Central memory CD8-positive, alpha-beta T cell (primary cell): ENCODE data around the gene MAN2B2.

Source experiments
- ATAC-seq: fragments of 150-1000 bp; cut with Tn5 transposase; replicated peaks from 2 replicates; pipeline ENCODE4 v1.10.0; 2022; ENCODE audit warnings: mild to moderate bottlenecking, moderate FRiP score, moderate number of reproducible peaks; ENCODE audit not compliant: poor library complexity, severe bottlenecking; ENCODE audit errors: extremely low read depth
- DNase-seq, 2 donors: peaks; one replicate each; pipeline ENCODE4 v3.0.0; 2021; ENCODE audit warnings: low spot score in 2 of 2
- H3K27ac Mint-ChIP-seq: one replicate; pipeline ENCODE4 v1.8.0; 2022; ENCODE audit warnings: low read depth, mild to moderate bottlenecking, moderate library complexity, mixed read lengths
- H3K27me3 Mint-ChIP-seq: one replicate; pipeline ENCODE4 v1.8.0; 2022; ENCODE audit warnings: mixed read lengths
- H3K36me3 Mint-ChIP-seq: one replicate; pipeline ENCODE4 v1.8.0; 2022; ENCODE audit warnings: mild to moderate bottlenecking, moderate library complexity, mixed read lengths; ENCODE audit not compliant: insufficient read depth
- H3K4me1 Mint-ChIP-seq: one replicate; pipeline ENCODE4 v1.8.0; 2022; ENCODE audit warnings: mixed read lengths
- H3K4me3 Mint-ChIP-seq: one replicate; pipeline ENCODE4 v1.8.0; 2022; ENCODE audit warnings: mild to moderate bottlenecking, moderate library complexity, mixed read lengths
- H3K9me3 Mint-ChIP-seq: one replicate; pipeline ENCODE4 v1.8.0; 2022; ENCODE audit warnings: mixed read lengths

Gene MAN2B2

GRCh38 chr4:6575503-6576240 is 683 bp downstream of the MAN2B2 start:
- DNase-seq (no peak), ATAC-seq (no peak)
- peak overlapping the region; percentile 92 for H3K4me3 Mint-ChIP-seq
- H3K36me3 Mint-ChIP-seq = peaks cover 26% of the 10 kb centered on the region
- peaks cover 12% of the 10 kb centered on the region for H3K9me3 Mint-ChIP-seq
- peaks cover 19% of the 10 kb centered on the region for H3K4me1 Mint-ChIP-seq
- H3K27me3 Mint-ChIP-seq = no peaks in the 10 kb centered on the region
- peak overlapping the region; percentile 80 for H3K27ac Mint-ChIP-seq

- H3K27me3 Mint-ChIP-seq = no peaks in the 10 kb centered on the region
- H3K4me3 Mint-ChIP-seq = peak overlapping the region; percentile 92
- no peak for ATAC-seq
- no peak for DNase-seq
- peak overlapping the region; percentile 80 for H3K27ac Mint-ChIP-seq
- peaks cover 19% of the 10 kb centered on the region for H3K4me1 Mint-ChIP-seq
- peaks cover 27% of the 10 kb centered on the region for H3K36me3 Mint-ChIP-seq
- H3K9me3 Mint-ChIP-seq = peaks cover 6% of the 10 kb centered on the region
Observed at GRCh38 chr4:6576512-6576911, 1.5 kb downstream of the MAN2B2 start.

- Mint-ChIP-seq H3K9me3 (peaks cover 6% of the 10 kb centered on the region), H3K4me1 (peaks cover 19% of the 10 kb centered on the region), H3K27me3 (no peaks in the 10 kb centered on the region), H3K4me3 (peak overlapping the region; percentile 92), H3K27ac (peak overlapping the region; percentile 58), H3K36me3 (peaks cover 29% of the 10 kb centered on the region)
- no peak for ATAC-seq
- no peak for DNase-seq
Observed at GRCh38 chr4:6576932-6577331, 1.9 kb downstream of the MAN2B2 start.

- H3K4me1 Mint-ChIP-seq = peaks cover 19% of the 10 kb centered on the region
- peak overlapping the region; percentile 58 for H3K27ac Mint-ChIP-seq
- H3K36me3 Mint-ChIP-seq = peaks cover 29% of the 10 kb centered on the region
- no peak overlapping the region for H3K4me3 Mint-ChIP-seq
- no peak for ATAC-seq
- no peak for DNase-seq
- H3K9me3 Mint-ChIP-seq = peaks cover 6% of the 10 kb centered on the region
- H3K27me3 Mint-ChIP-seq = no peaks in the 10 kb centered on the region
Observed at GRCh38 chr4:6577409-6577808, 2.4 kb downstream of the MAN2B2 start.

GRCh38 chr4:6578221-6578620 is 3.2 kb downstream of the MAN2B2 start:
- H3K36me3 Mint-ChIP-seq = peaks cover 30% of the 10 kb centered on the region
- H3K27me3 Mint-ChIP-seq = no peaks in the 10 kb centered on the region
- peaks cover 19% of the 10 kb centered on the region for H3K4me1 Mint-ChIP-seq
- peaks cover 6% of the 10 kb centered on the region for H3K9me3 Mint-ChIP-seq
- no peak overlapping the region for H3K27ac Mint-ChIP-seq
- ATAC-seq (no peak), DNase-seq (no peak)
- H3K4me3 Mint-ChIP-seq = no peak overlapping the region

GRCh38 chr4:6580353-6580752 is 5.4 kb downstream of the MAN2B2 start:
- Mint-ChIP-seq H3K9me3 (peaks cover 6% of the 10 kb centered on the region), H3K27ac (no peak overlapping the region), H3K27me3 (no peaks in the 10 kb centered on the region), H3K4me1 (peaks cover 19% of the 10 kb centered on the region), H3K4me3 (no peak overlapping the region), H3K36me3 (peaks cover 29% of the 10 kb centered on the region)
- ATAC-seq (no peak), DNase-seq (no peak)

- no peak overlapping the region for H3K4me3 Mint-ChIP-seq
- DNase-seq (no peak), ATAC-seq (no peak)
- peaks cover 6% of the 10 kb centered on the region for H3K9me3 Mint-ChIP-seq
- no peaks in the 10 kb centered on the region for H3K27me3 Mint-ChIP-seq
- peaks cover 30% of the 10 kb centered on the region for H3K36me3 Mint-ChIP-seq
- H3K27ac Mint-ChIP-seq = no peak overlapping the region
- peaks cover 19% of the 10 kb centered on the region for H3K4me1 Mint-ChIP-seq
Observed at GRCh38 chr4:6581566-6582121, 6.7 kb downstream of the MAN2B2 start.

- ATAC-seq = no peak
- peaks cover 13% of the 10 kb centered on the region for H3K4me1 Mint-ChIP-seq
- no peak overlapping the region for H3K4me3 Mint-ChIP-seq
- no peak overlapping the region for H3K27ac Mint-ChIP-seq
- no peaks in the 10 kb centered on the region for H3K27me3 Mint-ChIP-seq
- peaks cover 31% of the 10 kb centered on the region for H3K36me3 Mint-ChIP-seq
- no peak for DNase-seq
- H3K9me3 Mint-ChIP-seq = peaks cover 6% of the 10 kb centered on the region
Observed at GRCh38 chr4:6582889-6583490, 8.0 kb downstream of the MAN2B2 start.

- Mint-ChIP-seq H3K9me3 (no peaks in the 10 kb centered on the region), H3K4me3 (no peak overlapping the region), H3K4me1 (peaks cover 7% of the 10 kb centered on the region), H3K36me3 (peaks cover 26% of the 10 kb centered on the region), H3K27ac (no peak overlapping the region), H3K27me3 (no peaks in the 10 kb centered on the region)
- ATAC-seq (no peak), DNase-seq (no peak)
Observed at GRCh38 chr4:6584865-6585264, 9.9 kb downstream of the MAN2B2 start.

- H3K4me3 Mint-ChIP-seq = no peak overlapping the region
- no peak overlapping the region for H3K27ac Mint-ChIP-seq
- no peaks in the 10 kb centered on the region for H3K9me3 Mint-ChIP-seq
- ATAC-seq (no peak), DNase-seq (no peak)
- peaks cover 22% of the 10 kb centered on the region for H3K36me3 Mint-ChIP-seq
- no peaks in the 10 kb centered on the region for H3K27me3 Mint-ChIP-seq
- no peaks in the 10 kb centered on the region for H3K4me1 Mint-ChIP-seq
Observed at GRCh38 chr4:6586715-6587325, 11.8 kb downstream of the MAN2B2 start.

GRCh38 chr4:6589444-6589843 is 14.5 kb downstream of the MAN2B2 start:
- H3K9me3 Mint-ChIP-seq = no peaks in the 10 kb centered on the region
- H3K27ac Mint-ChIP-seq = no peak overlapping the region
- H3K27me3 Mint-ChIP-seq = no peaks in the 10 kb centered on the region
- DNase-seq (no peak), ATAC-seq (no peak)
- peaks cover 31% of the 10 kb centered on the region for H3K36me3 Mint-ChIP-seq
- no peaks in the 10 kb centered on the region for H3K4me1 Mint-ChIP-seq
- no peak overlapping the region for H3K4me3 Mint-ChIP-seq

- no peaks in the 10 kb centered on the region for H3K4me1 Mint-ChIP-seq
- H3K36me3 Mint-ChIP-seq = peaks cover 34% of the 10 kb centered on the region
- H3K27me3 Mint-ChIP-seq = no peaks in the 10 kb centered on the region
- no peak overlapping the region for H3K27ac Mint-ChIP-seq
- ATAC-seq = no peak
- H3K9me3 Mint-ChIP-seq = no peaks in the 10 kb centered on the region
- no peak overlapping the region for H3K4me3 Mint-ChIP-seq
- no peak for DNase-seq
Observed at GRCh38 chr4:6591313-6591712, 16.3 kb downstream of the MAN2B2 start.

- peaks cover 30% of the 10 kb centered on the region for H3K36me3 Mint-ChIP-seq
- H3K4me1 Mint-ChIP-seq = no peaks in the 10 kb centered on the region
- no peak overlapping the region for H3K27ac Mint-ChIP-seq
- no peaks in the 10 kb centered on the region for H3K27me3 Mint-ChIP-seq
- DNase-seq = no peak
- ATAC-seq = no peak
- no peaks in the 10 kb centered on the region for H3K9me3 Mint-ChIP-seq
- H3K4me3 Mint-ChIP-seq = no peak overlapping the region
Observed at GRCh38 chr4:6591781-6592180, 16.8 kb downstream of the MAN2B2 start.
